AG09319 (cell line): ENCODE results near the gene NCAPH2.
A peak's percentile ranks its signal among the peaks of the same experiment; 100 is the strongest.
"Not testable (repeated sequence)": the region's sequence is repeated elsewhere in the genome, so short reads cannot be mapped to it uniquely, and the experiment has no call there.

Source experiments
- DNase-seq: peaks from one replicate; pipeline ENCODE4 v3.0.0-alpha.2; 2010; ENCODE audit warnings: low read depth; ENCODE audit errors: extremely low read depth
- TF ChIP-seq, protein P1 (sequence below): IDR thresholded peaks from 2 replicates; pipeline ENCODE4 v1.5.1; 2011; ENCODE audit warnings: low read depth, mild to moderate bottlenecking, inconsistent platforms, low read length, moderate library complexity

NCAPH2 gene

DNA sequence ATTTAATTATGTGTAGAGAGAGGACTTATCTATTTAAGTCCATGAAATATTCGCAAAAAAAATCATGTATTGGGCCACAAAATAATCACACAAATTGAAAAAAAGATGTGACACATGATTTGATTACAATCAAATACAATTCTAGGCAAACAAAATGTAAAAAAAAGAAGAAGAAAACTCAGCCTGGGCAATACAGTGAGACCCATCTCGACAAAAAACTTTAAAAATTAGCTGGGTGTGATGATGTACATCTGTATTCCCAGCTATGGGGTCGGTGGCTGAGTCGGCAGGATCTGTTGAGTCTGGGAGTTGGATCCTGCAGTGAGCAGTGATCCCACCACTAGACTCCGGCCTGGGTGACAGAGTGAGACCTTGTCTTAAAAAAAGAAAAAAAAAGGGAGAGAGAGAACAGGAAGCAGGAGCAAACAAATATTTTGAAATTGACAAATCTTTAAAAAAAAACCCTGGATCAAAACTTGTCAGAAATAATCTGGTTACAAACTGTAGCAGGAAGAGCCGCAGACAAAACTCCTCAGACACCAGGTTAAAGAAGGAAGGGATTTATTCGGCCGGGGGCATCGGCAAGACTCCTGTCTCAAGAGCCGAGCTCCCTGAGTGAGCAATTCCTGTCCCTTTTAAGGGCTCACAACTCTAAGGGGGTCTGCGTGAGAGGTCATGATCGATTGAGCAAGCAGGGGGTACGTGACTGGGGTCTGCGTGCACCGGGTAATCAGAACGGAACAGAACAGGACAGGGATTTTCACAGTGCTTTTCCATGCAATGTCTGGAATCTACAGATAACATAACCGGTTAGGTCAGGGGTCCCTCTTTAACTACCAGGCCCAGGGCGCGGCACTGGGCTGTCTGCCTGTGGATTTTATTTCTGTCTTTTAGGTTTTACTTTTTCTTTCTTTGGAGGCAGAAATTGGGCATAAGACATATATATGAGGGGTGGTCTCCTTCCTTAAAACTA, 25.1 kb downstream of the NCAPH2 start:
- DNase-seq, result no peak
- TF ChIP-seq, protein P1, sequence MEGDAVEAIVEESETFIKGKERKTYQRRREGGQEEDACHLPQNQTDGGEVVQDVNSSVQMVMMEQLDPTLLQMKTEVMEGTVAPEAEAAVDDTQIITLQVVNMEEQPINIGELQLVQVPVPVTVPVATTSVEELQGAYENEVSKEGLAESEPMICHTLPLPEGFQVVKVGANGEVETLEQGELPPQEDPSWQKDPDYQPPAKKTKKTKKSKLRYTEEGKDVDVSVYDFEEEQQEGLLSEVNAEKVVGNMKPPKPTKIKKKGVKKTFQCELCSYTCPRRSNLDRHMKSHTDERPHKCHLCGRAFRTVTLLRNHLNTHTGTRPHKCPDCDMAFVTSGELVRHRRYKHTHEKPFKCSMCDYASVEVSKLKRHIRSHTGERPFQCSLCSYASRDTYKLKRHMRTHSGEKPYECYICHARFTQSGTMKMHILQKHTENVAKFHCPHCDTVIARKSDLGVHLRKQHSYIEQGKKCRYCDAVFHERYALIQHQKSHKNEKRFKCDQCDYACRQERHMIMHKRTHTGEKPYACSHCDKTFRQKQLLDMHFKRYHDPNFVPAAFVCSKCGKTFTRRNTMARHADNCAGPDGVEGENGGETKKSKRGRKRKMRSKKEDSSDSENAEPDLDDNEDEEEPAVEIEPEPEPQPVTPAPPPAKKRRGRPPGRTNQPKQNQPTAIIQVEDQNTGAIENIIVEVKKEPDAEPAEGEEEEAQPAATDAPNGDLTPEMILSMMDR, result no peak

DNA sequence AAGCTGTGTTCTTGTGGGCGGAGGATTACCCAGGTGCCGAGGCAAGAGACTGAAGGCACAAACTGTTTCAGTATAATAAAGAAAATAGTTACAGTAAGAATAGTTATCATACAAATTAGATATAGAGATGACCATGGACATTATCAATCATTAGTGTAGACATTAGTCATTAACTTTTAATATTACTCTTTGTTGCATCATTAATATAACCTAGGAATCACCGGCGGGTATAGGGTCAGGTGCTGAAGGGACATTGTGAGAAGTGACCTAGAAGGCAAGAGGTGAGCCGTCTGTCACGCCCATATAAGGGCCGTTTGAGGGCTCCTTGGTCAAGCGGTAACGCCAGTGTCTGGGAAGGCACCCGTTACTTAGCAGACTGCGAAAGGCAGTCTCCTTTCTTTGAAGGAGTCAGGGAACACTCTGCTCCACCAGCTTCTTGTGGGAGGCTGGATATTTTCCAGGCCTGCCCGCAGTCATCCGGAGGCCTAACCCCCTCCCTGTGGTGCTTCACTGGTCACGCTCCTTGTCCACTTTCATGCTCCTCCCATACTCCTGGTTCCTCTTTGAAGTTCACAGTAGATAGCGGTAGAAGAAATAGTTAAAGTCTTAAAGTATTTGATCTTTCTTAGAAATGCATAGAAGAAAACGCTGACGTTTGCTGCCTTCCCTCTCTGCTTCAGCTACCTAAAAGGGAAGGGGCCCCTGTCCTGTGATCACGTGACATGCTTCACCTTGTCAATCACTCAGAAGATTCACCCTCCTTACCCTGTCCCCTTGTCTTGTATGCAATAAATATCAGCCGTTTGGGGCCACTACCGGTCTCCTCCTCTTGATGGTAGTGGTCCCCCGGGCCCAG, 26.1 kb downstream of the NCAPH2 start:
- not testable (repeated sequence) for DNase-seq

DNA sequence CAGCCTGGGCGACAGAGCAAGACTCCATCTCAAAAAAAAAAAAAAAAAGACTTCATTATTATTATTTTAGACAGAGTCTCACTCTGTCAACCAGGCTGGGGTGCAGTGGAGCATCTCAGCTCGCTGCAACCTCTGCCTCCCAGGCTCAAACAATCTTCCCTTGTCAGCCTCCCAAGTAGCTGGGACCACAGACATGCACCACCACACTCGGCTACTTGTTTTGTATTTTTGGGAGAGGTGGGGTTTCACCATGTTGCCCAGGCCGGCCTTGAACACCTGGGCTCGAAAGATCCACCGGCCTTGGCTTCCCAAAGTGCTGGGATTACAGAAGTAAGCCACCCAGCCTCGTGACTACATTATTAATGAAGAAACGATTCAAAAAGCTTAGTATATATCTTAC, 27.1 kb downstream of the NCAPH2 start:
- TF ChIP-seq, protein P1, result no peak

DNA sequence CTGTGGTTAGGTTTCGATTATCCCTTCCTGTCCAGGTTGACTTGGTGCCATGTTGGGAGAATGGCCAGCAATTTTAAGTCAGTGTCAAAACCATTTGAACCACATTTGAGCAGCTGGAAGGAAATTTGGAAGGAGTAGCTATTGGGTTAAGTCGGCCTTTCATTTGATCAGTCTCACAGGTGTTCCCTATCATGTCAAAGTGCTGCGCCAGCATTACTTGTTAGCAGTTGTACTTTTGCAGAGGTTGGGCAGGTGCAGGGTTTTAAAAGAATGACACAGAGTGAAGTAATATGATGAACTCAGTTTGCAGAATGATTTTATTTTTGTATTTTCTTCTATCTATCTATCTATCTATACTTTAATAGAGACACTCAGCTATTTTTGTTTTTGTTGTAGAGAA, 28.2 kb downstream of the NCAPH2 start:
- TF ChIP-seq, protein P1, result no peak
- no peak for DNase-seq

More for the DNA sequence above, 27.1 kb downstream of the NCAPH2 start:
- DNase-seq, result no peak

DNA sequence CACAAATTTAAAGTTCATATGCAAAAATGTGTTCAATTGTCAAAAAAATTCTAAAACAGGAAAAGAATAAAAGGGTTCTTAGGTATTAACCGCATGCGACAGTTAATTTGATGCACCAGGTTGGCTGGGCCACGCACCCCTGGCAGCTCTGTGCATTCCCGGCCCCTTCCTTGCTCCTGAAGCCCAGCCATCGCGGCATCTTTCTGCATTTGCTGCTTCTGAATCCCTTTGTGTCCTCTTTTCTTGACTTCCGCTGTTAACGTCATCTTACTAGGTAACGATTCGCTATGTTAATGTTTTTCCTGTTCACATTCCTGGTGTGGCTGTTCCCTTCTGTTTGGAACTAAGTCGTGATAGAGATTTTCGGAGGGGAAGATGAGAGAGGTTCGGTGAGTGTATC, 29.7 kb downstream of the NCAPH2 start:
- no peak for DNase-seq
- TF ChIP-seq, protein P1, result no peak

DNA sequence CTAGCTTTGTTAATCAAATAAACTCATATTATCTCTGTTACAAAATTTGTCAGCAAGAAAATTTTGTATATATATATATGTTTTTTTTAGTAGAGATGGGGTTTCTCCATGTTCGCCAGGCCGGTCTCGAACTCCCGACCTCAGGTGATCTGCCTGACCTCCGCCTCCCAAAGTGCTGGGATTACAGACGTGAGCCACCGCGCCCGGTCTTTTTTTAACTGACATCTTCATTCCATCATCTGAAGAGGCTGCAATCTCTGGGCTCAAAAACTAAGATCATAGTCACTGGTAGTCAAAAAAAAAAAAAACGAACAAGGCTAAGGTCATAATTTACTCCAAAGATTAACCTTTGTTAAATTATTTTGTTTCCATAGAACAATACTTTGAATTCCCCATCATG, 32.4 kb downstream of the NCAPH2 start:
- DNase-seq, result no peak
- TF ChIP-seq, protein P1, result no peak

DNA sequence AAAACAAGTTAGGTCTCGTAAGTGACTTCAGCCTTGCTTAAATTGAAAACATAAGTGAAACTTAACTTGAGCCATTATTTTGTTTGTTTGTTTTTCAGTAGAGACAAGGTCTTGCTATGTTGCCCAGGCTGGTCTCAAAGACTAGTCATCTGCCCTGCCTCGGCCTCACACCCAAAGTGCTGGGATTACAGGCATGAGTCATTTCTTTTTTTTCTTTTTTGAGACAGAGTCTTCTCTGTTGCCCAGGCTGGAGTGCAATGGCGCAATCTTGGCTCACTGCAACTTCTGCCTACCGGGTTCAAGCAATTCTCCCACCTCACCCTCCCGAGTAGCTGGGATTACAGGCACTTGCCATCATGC, 33.6 kb downstream of the NCAPH2 start:
- DNase-seq, result peak; percentile 94

DNA sequence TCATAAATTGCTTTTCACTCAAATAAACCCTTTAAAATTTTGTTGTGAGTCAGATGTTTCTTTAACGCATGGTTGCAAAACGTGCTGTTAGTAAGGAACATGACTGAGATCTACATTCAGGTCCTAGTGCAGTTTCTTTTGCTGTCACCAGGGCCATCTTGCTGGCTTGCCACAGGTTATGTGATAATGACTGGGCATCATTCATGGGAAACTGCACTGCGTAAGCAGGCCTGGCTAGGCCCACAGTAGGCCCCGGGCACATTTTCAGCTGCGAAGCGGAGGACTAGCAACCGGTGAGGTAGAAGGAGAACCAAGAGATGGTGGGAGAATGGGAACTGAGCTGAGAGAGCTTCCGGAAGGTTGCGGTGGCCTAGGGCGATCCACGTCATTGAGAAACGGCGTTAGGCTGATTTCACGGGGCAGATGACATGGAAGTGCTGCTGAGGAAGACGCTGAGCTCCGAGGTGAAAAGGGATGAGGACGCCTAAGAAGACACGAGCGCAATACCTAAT, 34.4 kb downstream of the NCAPH2 start:
- DNase-seq, result no peak

More for the DNA sequence above, 34.4 kb downstream of the NCAPH2 start:
- TF ChIP-seq, protein P1, result no peak
